ENCODE measurements around the gene CMSS1. TPM values are rescaled to one million over a fixed set of nuclear protein-coding genes. Genes with fewer than 3 reads are reported as not detected.
A peak's percentile ranks its signal among the peaks of the same experiment; 100 is the strongest.

The CMSS1 gene
- total RNA-seq, 2 donors from 2014 or later, result 18.1 to 22.7 TPM

GRCh38 chr3:99911433-99911832 is 93.8 kb downstream of the CMSS1 start:
- Histone ChIP-seq H3K9me3 (no peaks in the 10 kb centered on the region), H3K27ac (no peak overlapping the region), H3K36me3 (no peaks in the 10 kb centered on the region), H3K4me1 (ENCODE audit: control insufficient read depth in 1 of 2, low read depth in 2 of 2) (peaks cover 4 to 12% of the 10 kb centered on the region in 2 donors), H3K4me3 (no peak overlapping the region), H3K27me3 (replicated peaks; ENCODE audit: insufficient read depth) (no peaks in the 10 kb centered on the region)
- ATAC-seq (ENCODE audit: insufficient number of reproducible peaks, low FRiP score, low read depth), result no peak
- DNase-seq (ENCODE audit: low spot score), result no peak
- no peak for TF ChIP-seq CTCF (IDR thresholded peaks at IDR 0.05)

GRCh38 chr3:99915906-99916432 is 98.3 kb downstream of the CMSS1 start:
- H3K36me3 ChIP-seq, result no peaks in the 10 kb centered on the region
- no peak overlapping the region for H3K4me3 ChIP-seq
- DNase-seq (ENCODE audit: low spot score) (no peak), ATAC-seq (ENCODE audit: insufficient number of reproducible peaks, low FRiP score, low read depth) (no peak)
- no peak overlapping the region for H3K27ac ChIP-seq
- no peaks in the 10 kb centered on the region for H3K27me3 ChIP-seq (replicated peaks; ENCODE audit: insufficient read depth)
- H3K4me1 ChIP-seq (ENCODE audit: control insufficient read depth in 1 of 2, low read depth in 2 of 2), result peaks cover 11 to 26% of the 10 kb centered on the region in 2 donors
- no peak for TF ChIP-seq CTCF (IDR thresholded peaks at IDR 0.05)
- H3K9me3 ChIP-seq, result no peaks in the 10 kb centered on the region

GRCh38 chr3:99918715-99919114 is 101.1 kb downstream of the CMSS1 start:
- H3K4me1 ChIP-seq (ENCODE audit: control insufficient read depth in 1 of 2, low read depth in 2 of 2), result peaks cover 18 to 49% of the 10 kb centered on the region in 2 donors
- no peak for TF ChIP-seq CTCF (IDR thresholded peaks at IDR 0.05)
- H3K36me3 ChIP-seq, result no peaks in the 10 kb centered on the region
- H3K27ac ChIP-seq, result no peak overlapping the region
- no peaks in the 10 kb centered on the region for H3K27me3 ChIP-seq (replicated peaks; ENCODE audit: insufficient read depth)
- ATAC-seq (ENCODE audit: insufficient number of reproducible peaks, low FRiP score, low read depth), result no peak
- no peak overlapping the region for H3K4me3 ChIP-seq
- H3K9me3 ChIP-seq, result no peaks in the 10 kb centered on the region
- DNase-seq (ENCODE audit: low spot score), result no peak

- peaks cover 18 to 49% of the 10 kb centered on the region in 2 donors for H3K4me1 ChIP-seq (ENCODE audit: control insufficient read depth in 1 of 2, low read depth in 2 of 2)
- DNase-seq (ENCODE audit: low spot score) (no peak), ATAC-seq (ENCODE audit: insufficient number of reproducible peaks, low FRiP score, low read depth) (no peak)
- H3K36me3 ChIP-seq, result no peaks in the 10 kb centered on the region
- H3K4me3 ChIP-seq, result no peak overlapping the region
- no peaks in the 10 kb centered on the region for H3K9me3 ChIP-seq
- H3K27me3 ChIP-seq (replicated peaks; ENCODE audit: insufficient read depth), result no peaks in the 10 kb centered on the region
- H3K27ac ChIP-seq, result peak overlapping the region in 1 of 2 donors; percentile 66
- TF ChIP-seq CTCF (IDR thresholded peaks at IDR 0.05), result no peak
Measured at GRCh38 chr3:99919694-99920093, 102.0 kb downstream of the CMSS1 start.

GRCh38 chr3:99920481-99921376 is 103.1 kb downstream of the CMSS1 start:
- no peak for ATAC-seq (ENCODE audit: insufficient number of reproducible peaks, low FRiP score, low read depth)
- Histone ChIP-seq H3K36me3 (no peaks in the 10 kb centered on the region), H3K27ac (peak overlapping the region; percentile 66 to 68), H3K27me3 (replicated peaks; ENCODE audit: insufficient read depth) (no peaks in the 10 kb centered on the region), H3K4me3 (no peak overlapping the region), H3K9me3 (no peaks in the 10 kb centered on the region), H3K4me1 (ENCODE audit: control insufficient read depth in 1 of 2, low read depth in 2 of 2) (peaks cover 25 to 58% of the 10 kb centered on the region in 2 donors)
- no peak for DNase-seq (ENCODE audit: low spot score)
- TF ChIP-seq CTCF (IDR thresholded peaks at IDR 0.05), result no peak
